GM18502 (cell line): Measurements from ENCODE around the gene NLRP13.

Source experiments
- ATAC-seq: cut with Tn5 transposase; IDR thresholded peaks from one replicate; pipeline ENCODE4 v1.9.1; 2021; ENCODE audit warnings: mild to moderate bottlenecking; ENCODE audit not compliant: unreplicated experiment, poor library complexity

NLRP13 gene

DNA sequence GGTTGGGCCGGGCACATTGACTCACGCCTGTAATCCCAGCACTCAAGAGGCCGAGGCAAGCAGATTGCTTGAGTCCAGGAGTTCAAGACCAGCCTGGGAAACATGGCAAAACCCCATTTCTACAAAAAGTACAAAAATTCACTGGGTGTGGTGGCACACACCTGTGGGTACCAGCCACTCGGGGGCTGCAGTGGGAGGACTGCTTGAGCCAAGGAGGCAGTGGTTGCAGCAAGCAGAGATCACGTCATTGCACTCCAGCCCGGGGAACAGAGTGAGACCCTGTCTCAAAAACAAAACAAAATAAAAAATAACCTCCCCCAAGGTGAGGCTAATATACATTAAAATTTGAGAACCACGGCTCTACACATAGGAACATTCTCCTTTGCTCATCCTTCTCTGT, 24.9 kb downstream of the NLRP13 start:
- ATAC-seq: no peak

DNA sequence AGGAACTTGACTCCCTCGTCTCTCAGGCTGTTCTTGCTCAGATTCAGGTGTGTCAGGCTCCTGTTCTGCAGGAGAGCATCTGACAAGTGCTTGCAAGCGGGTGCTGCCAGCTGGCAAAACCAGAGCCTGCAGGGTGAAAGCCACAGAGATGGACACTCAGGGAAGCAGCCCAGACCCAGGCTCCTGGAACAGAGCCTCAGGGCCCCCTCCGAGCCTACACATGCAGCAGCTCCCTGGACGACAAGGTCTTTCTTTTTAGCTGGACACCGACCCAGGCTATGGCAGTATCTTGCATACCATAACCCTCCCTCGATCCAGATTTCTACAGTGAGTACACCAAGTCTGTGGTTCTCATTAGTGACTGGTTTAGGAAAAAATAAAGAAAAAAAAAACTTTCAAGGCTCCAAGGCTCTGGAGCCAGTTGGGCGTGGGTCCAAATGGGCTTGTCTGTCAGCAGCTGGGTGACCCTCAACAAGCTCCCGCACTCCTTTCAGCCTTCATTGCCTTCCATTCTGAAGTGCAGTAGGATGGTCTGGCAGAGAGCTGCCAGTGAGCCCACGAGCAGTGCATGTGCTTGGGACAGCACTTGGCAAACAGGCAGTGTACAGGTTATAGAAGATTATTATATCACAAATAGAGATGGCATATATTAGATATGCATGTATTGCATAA, 29.9 kb downstream of the NLRP13 start:
- no peak for ATAC-seq

DNA sequence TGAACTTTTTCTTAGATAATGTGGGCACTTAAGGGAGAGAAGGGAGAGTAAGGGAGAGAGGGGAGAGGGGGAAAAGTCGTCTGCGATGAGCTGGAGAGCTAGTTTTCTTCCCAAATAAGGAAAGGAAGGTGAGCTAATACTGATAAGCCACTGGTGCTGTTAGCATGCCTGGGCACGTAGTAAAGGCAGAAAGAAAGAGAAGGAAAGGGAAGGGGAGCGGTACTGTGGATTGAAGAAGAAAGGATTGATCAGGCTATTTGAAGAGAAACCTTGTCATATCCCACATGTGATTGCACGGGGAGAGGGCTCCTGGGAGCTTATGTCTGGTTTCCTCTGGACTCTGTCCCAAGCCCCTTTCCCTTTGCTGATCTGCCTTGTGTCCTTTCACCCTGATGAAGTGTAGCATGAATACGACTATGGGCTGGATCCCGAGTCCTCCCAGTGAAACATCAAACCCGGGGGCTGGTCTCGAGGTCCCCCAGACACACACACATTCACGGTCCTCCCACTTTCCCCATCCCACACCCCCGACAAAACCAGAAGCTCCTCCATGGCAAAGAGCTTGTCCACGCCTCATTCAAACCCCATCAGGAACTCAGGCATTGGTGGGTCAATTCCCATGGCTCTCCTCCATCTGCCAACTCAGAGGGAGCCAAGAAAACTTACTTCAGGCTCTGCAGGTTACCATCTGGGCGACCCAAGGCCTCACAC, 30.6 kb downstream of the NLRP13 start:
- no peak for ATAC-seq

DNA sequence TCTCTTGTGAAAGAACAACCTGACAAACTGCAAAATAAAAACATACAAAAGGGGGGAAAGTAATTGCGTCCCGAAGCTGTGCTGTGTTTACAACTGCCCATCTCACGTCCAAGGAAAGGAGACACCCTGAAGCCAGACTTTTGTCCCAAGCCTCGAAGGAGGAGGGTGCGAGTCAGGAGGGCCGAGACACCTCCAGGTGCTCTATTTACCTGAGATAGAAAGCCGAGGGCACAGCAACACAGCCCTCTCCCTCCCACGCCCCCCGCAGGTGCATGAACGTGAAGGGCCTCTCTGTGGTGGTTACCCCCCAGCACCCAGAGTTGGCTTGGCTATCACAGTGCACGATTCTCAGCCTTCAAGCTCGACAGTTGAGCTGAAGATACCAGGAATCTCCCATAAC, 33.2 kb downstream of the NLRP13 start:
- no peak for ATAC-seq

DNA sequence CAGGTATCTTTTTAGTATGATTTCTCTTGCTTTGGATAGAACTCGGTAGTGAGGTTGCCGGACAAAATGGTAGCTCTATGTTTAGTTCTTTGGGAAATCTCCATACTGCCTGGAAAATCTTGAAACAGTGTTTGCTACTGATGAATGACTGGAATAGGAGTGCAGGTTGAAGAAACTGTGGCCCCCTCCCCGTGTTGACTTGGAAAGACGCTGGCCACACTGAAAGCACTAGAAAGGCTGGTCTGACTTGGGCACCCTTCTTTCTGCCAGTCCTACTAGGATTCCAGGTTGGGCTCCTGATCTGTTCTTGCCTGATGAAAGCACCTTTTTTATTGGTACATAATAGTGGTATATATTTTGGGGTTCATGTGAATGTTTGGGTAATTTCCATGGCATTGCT, 49.5 kb downstream of the NLRP13 start:
- ATAC-seq: no peak

DNA sequence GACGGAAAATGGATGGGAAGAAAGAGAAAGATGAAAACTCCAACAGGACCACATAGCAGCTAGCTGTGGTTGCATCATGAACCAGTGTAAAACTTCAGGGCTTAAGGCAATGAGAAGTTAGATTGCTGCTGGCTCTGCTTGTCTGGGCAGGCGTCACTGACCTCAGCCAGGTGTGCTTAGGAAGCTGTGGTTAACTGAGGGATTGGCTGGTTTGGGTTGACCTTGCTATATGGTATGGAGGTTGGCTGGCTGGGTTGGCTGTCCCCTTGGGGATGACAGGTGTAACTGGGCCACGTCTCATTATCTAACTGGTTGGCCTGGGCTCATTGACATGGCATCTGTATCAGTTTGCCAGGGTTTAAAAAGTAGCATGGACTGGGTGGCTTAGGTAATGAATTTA, 54.9 kb downstream of the NLRP13 start:
- ATAC-seq: no peak

DNA sequence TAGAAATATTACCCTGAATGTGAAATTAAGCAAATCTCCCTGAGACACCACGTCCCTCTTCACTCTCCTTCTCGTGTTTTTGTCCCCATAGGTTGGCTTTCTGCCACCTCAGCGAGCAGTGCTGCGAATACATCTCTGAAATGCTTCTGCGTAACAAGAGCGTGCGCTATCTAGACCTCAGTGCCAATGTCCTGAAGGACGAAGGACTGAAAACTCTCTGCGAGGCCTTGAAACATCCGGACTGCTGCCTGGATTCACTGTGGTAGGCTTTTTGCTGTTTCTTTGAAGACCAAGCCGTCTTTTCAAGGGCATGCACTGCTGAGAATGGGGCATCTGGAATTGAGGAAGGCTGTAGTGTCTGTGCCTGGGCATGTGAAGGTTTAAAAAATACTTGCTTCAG, 61.4 kb downstream of the NLRP13 start:
- ATAC-seq: no peak

DNA sequence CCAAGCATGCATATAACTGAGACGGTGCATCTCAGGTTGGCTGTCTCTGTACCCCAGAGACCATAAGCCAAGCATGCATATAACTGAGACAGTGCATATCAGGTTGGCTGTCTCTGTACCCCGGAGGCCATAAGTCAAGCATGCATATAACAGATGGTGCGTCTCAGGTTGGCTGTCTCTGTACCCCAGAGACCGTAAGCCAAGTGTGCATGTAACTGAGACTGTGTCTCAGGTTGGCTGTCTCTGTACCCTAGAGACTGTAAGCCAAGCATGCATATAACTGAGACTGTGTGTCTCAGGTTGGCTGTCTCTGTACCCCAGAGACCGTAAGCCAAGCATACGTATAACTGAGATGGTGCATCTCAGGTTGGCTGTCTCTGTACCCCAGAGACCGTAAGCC, 65.0 kb downstream of the NLRP13 start:
- no peak for ATAC-seq

DNA sequence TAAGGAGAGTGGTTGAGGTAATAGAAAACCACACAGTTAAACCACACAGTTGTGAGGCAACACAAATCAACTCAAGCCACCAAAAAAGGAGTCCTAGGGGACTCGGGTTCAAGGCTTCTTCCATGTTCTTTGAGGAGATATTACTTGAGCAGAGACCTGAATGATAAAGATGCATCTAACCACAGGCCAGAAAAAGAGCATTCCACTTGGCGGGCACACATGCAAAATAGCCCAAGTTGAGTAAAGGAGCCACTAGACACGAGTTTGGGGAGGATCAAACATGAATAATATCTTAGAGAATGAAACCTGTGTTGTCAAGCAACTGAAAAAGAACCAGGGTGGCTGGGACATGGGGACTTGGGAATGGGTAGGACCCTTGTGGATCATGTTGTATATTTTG, 65.6 kb downstream of the NLRP13 start:
- no peak for ATAC-seq

DNA sequence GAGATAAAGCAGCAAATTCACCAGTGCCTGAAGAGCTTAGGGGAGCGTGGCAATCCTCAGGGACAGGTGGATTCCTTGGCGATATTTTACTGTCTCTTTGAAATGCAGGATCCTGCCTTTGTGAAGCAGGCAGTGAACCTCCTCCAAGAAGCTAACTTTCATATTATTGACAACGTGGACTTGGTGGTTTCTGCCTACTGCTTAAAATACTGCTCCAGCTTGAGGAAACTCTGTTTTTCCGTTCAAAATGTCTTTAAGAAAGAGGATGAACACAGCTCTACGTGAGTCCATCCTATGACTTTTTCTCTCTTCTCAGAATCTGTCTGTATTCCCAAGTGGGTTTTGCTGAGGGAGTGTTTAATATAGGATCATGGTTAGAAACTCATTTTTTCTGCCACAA, 73.2 kb downstream of the NLRP13 start:
- no peak for ATAC-seq

DNA sequence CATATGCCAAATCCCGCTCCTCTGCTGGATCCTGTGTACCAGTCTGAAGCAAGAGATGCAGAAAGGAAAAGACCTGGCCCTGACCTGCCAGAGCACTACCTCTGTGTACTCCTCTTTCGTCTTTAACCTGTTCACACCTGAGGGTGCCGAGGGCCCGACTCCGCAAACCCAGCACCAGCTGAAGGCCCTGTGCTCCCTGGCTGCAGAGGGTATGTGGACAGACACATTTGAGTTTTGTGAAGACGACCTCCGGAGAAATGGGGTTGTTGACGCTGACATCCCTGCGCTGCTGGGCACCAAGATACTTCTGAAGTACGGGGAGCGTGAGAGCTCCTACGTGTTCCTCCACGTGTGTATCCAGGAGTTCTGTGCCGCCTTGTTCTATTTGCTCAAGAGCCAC, 73.7 kb downstream of the NLRP13 start:
- ATAC-seq: no peak

DNA sequence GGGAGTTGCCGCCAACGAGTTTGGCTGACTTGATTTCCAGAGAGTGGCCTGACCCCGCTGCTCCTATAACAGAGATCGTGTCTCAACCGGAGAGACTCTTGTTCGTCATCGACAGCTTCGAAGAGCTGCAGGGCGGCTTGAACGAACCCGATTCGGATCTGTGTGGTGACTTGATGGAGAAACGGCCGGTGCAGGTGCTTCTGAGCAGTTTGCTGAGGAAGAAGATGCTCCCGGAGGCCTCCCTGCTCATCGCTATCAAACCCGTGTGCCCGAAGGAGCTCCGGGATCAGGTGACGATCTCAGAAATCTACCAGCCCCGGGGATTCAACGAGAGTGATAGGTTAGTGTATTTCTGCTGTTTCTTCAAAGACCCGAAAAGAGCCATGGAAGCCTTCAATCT, 74.2 kb downstream of the NLRP13 start:
- ATAC-seq: no peak

DNA sequence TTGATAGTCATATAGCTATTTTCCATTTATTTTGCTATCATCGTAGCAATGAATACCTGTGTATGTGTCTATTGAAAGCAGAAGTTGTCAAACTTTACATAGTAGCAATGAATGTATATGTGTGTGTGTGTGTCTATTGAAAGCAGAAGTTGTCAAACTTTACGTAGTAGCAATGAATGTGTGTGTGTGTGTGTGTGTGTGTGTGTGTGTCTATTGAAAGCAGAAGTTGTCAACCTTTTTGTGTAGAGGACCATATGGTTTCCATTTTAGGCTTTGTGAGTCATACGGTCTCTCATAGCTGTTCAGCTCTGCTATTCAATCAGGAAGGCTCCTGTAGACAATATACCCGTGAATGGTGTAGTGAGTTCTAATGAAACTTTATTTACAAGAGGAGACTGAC, 75.0 kb downstream of the NLRP13 start:
- ATAC-seq: no peak

DNA sequence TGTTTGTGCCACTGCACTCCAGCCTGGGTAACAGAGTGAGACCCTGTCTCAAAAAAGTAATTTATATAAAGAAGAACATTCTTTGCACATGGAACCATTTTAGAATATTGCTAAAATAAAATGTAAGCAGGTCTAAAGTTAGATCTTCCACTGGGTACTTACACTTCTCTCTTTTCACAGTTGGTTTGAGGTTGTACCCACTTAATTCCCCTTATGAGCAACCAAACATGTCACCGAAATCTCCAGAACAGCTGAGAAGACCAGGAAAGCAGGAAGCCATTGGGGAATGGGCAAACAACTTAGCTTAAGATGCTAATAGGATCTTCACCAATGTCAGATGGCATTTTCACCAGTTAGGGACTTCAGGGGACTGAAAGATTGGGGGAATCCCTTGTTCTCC, 77.0 kb downstream of the NLRP13 start:
- ATAC-seq: no peak
